Ramos (cell line): Measurements from ENCODE around the gene TSPAN9.

Experiments used
- in situ Hi-C: fragments of 300-500 bp; cut with MboI; formaldehyde crosslinking; loops from one replicate; pipeline ENCODE4 v1.14.3; 2022; ENCODE audit warnings: low sequenced_read_pairs; ENCODE audit not compliant: unreplicated experiment

Gene TSPAN9

DNA sequence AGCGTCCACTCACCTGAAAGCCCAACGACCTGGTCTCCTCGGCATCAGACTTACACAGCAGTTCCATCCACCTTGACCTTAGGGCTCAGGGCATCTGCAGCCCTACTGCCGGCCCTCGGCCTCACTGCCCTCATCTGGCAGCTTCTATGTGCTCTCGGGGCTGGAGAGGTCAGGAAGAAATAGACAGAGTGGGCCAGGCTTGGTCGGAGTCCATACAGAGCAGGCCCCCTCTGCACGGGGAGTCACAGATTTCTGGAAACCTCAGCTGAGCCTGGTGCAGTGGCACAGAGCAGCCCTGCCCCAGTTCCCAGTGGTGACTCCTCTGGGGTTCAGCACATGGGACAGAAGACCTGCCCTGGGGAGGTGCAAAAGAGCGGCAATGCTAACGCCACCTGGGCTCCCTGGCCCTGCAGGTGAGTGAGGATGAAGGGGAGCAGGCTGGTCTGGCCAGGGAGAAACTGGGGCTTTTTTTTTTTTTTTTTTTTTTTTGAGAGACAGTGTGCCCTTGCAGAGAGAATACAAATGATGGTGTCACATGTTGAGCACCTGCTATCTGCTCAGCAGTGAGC is 223.7 kb downstream of the TSPAN9 start:
- in situ Hi-C loops, result no loop called here

- in situ Hi-C loops, result no loop called here
These were observed 225.3 kb downstream of the TSPAN9 start for GRCh38 chr12:3302401-3303041.

DNA sequence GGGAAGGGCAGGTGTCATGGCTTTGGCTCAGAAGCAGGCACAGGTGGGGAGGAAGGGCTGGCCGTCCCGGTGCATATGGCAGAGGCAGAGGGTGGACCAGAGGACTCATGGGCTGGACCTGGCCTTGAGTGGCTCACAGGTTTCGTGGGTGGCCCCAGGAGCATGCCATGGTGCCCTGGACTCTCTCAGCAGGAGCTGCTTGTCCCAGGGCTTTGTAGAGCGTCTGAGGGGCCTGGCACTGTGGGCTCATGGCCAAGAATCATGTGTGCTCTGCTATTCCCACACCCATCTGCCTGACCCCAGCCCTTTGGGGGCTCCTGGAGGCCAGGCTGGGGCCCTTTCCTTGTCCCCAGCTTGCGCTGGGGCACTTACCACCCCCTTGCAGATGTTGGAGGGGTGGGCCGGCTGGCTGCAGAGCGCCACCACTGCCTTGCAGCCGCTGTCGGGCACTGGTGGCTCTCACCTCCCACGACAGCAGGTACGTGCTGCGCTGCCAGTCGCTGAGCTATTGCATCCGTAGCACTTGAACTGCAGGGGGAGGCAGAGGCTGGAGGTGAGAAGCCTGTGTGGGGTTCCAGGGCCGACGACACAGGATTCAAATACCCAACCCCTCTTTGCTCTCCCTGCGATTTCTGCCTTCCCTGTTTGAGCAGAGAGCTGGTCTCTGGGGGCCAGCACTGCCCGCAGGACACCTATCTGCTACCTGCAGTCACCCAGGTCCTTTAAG is 226.4 kb downstream of the TSPAN9 start:
- in situ Hi-C loops, result no loop called here

- in situ Hi-C loops, result no loop called here
These were observed 227.4 kb downstream of the TSPAN9 start for GRCh38 chr12:3304436-3305165.

- in situ Hi-C loops, result no loop called here
These were observed 228.3 kb downstream of the TSPAN9 start for GRCh38 chr12:3305464-3305863.

GRCh38 chr12:3305904-3306619 is 228.9 kb downstream of the TSPAN9 start:
- in situ Hi-C loops, result no loop called here

DNA sequence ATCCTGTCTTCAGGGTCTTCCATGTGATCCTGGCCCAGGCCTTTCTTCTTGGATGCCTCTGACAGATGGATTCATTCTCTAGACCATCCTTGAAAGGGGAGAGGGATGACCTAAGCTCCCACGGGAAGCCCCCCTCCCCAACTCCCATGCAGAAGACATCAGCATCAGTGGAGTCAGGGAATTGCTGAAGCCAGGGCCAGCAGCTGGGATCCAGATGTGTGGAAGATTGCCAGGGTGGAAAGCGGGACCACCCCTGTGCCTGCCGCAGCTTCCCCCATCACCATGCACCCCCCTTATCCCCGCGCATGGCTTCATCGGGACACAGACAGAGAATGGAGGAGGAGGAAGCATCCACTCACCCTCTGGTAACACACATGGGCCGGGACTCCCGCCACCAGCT is 230.2 kb downstream of the TSPAN9 start:
- in situ Hi-C loops, result no loop called here

- in situ Hi-C loops, result no loop called here
These were observed 230.9 kb downstream of the TSPAN9 start for GRCh38 chr12:3308063-3308462.

GRCh38 chr12:3308609-3309008 is 231.4 kb downstream of the TSPAN9 start:
- in situ Hi-C loops, result no loop called here

GRCh38 chr12:3309805-3310204 is 232.6 kb downstream of the TSPAN9 start:
- in situ Hi-C loops, result no loop called here

GRCh38 chr12:3310271-3311026 is 233.3 kb downstream of the TSPAN9 start:
- in situ Hi-C loops, result no loop called here

DNA sequence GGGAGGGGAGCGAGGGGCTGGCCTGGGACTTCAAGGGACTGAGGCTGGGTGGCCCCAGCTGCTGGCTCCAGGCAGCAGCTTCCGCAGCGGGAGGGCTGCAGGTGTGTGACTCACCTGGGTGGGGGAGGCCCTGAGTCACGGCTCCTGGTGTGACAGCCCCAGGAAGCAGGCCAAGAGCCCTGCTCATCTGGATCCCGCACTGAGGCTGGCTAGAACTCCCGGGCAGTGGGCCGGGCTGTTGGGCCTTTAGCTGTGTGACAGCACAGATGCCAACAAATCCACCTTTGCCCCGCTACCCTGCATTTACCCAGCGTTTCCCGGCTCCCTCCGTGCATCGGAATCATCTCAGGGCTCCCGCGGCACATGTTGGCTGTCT is 233.8 kb downstream of the TSPAN9 start:
- in situ Hi-C loops, result no loop called here

GRCh38 chr12:3311491-3312103 is 234.4 kb downstream of the TSPAN9 start:
- in situ Hi-C loops, result no loop called here

- in situ Hi-C loops, result no loop called here
These were observed 235.9 kb downstream of the TSPAN9 start for GRCh38 chr12:3313066-3313465.

GRCh38 chr12:3313675-3314663 is 236.8 kb downstream of the TSPAN9 start:
- in situ Hi-C loops, result no loop called here

GRCh38 chr12:3315201-3315661 is 238.1 kb downstream of the TSPAN9 start:
- in situ Hi-C loops, result no loop called here

GRCh38 chr12:3316776-3317480 is 239.7 kb downstream of the TSPAN9 start:
- in situ Hi-C loops, result no loop called here

DNA sequence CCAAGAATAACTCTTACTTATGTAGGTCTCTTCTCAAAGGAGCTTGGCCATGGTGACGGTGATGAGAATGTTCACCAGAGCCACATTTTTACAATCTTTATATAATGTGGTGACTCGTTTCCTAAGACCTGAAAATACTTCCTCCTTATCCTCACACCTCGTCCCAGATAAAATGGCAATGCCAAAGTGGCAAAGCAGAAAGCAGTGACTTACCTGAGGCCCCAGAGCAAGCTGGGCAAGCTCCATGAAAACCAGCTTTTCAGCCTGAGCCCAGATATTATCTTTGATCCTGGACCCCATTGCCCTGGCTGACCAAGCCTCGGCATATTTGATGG is 240.3 kb downstream of the TSPAN9 start:
- in situ Hi-C loops, result no loop called here
